Iris pigment epithelial cell (primary cell): Measurements from ENCODE around the gene ACBD3.

ENCODE experiments used
- DNase-seq: peaks from one replicate; pipeline ENCODE4 v3.0.0-alpha.2; 2011; ENCODE audit warnings: low read depth

The ACBD3 gene

GRCh38 chr1:226111098-226111882, 75.3 kb downstream of the ACBD3 start:
- no peak for DNase-seq

- DNase-seq = peak; percentile 55
Measured at GRCh38 chr1:226110249-226111097, 76.1 kb downstream of the ACBD3 start.

- DNase-seq = peak; percentile 78
Measured at GRCh38 chr1:226109829-226110248, 76.7 kb downstream of the ACBD3 start.

- DNase-seq = peak; percentile 60
Measured at GRCh38 chr1:226108935-226109828, 77.4 kb downstream of the ACBD3 start.

- no peak for DNase-seq
Measured at GRCh38 chr1:226107471-226108460, 78.8 kb downstream of the ACBD3 start.

GRCh38 chr1:226104671-226105121, 81.8 kb downstream of the ACBD3 start:
- DNase-seq = no peak

GRCh38 chr1:226100436-226101391, 85.8 kb downstream of the ACBD3 start:
- peak; percentile 79 for DNase-seq

GRCh38 chr1:226098870-226099835, 87.4 kb downstream of the ACBD3 start:
- DNase-seq = no peak

GRCh38 chr1:226097866-226098625, 88.5 kb downstream of the ACBD3 start:
- peak; percentile 71 for DNase-seq

- DNase-seq = no peak
Measured at GRCh38 chr1:226095286-226095685, 91.3 kb downstream of the ACBD3 start.
